GDM1 (cell line): ENCODE results near the gene EPS15.
A peak's percentile ranks its signal among the peaks of the same experiment; 100 is the strongest.
"Not testable (repeated sequence)": the region's sequence is repeated elsewhere in the genome, so short reads cannot be mapped to it uniquely, and the experiment has no call there.

Source experiments
- DNase-seq: peaks from one replicate; lab custom pipeline; 2025; lab: John Stamatoyannopoulos, UW

The EPS15 gene

DNA sequence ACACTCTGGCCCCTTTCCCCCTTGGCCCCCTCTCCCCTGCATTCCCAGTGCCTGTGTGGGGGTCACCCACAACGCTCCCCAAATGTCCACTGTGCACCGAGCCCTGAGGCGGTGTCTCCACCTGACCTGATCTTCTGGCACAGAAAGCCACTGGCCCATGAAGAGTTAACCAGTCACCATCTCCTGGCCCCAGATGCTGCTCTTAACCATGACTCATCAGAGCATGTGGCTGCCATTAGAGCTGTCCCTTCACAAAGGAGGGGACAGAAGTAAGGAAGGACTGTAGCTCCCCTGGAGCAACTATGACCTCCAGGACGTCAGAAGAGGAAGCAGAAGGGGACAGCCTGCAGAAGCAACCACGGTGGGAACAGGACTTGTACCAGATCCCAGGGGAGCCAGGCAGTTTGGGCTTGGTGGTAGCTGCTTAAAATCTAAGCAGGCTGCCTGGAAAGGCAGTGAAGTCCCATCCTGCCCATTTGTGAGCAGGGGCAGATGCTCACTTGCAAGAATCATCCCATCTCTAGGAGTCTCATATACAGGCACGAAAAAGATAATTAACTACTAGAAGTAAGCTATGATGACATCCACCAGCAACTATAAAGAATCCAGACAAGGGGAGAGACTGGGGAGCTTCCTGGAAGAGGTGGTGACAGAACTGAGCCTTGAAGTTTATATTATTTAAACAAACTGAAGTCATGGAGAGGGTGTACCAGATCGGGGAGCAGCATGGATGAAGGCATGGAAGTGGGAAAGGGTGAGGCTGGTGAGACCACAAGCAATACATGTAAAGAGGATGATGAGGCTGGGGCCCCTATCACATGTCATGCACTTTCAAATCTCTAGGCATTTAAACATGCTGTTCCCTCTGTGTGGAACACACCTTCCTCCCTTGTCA is 187.6 kb downstream of the EPS15 start:
- DNase-seq = peak; percentile 22

DNA sequence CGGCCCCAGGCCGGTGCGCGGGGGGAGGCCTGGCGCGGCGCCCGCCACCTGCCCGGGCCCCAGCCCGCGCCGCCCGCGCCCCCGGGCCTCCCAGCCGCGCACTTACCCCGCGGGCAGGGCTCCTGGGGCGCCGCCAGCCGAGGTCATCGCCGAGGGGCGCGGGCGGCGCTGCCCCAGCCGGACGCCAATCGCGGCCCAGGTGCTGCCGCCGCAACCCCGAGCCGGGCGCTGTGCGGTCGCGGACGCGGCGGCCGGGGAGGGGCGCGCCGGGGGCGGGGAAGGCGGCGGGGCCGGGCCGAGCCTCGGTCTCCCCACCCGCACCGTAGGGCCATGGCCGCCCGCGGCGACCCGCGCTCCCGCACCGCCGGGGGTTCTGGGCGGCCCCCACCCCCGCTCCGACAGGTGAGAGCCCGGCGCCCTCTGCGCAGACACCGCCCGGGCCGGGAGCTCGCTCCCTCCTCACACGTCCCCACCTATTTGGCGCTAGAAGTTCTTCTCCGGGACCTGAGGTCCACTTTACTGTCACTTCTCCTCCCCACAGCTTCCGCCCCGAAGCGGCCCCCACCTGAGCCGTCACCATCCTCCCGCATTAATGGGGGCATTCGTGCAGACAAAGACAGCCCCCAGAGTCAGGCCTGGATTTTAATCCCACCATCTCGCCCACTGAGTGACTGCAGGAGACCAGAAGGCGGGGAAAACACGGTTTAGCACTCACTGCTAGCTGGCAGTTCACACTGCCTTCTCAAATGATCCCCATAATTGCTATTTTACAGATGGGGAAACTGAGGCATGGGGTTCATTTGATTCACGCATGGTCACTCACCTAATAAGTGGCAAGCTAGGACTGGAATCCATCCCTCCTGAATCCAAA is 188.5 kb downstream of the EPS15 start, which contains the start of gene TTC39A:
TTC39A (minus strand) TSS at position 232 of the 871 bp plus-strand sequence; CDS start at position 147, 85 bp downstream.
- no peak for DNase-seq

- DNase-seq = no peak
Observed at GRCh38 chr1:51329443-51330325, 189.4 kb downstream of the EPS15 start.

- DNase-seq = no peak
Observed at GRCh38 chr1:51328926-51329325, 190.1 kb downstream of the EPS15 start.

GRCh38 chr1:51328279-51328678 is 190.8 kb downstream of the EPS15 start:
- no peak for DNase-seq

DNA sequence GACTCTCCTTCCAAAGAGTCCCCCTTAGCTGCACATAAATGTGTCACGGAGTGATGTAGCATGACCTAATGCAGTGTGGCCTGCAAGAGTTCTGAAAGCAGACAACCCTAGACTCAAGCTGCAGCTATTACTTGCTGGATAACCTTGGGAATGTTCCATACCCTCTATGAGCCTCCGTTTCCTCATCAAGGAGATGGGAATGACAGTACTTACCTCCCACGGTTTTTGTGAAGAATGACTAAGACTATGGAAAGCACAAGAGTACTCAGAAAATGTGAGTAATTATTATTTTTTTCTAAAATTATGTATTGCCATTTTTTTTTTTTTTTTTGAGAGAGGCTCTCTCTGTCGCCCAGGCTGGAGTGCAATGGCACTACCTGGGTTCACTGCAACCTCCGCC is 191.7 kb downstream of the EPS15 start:
- DNase-seq = no peak

DNA sequence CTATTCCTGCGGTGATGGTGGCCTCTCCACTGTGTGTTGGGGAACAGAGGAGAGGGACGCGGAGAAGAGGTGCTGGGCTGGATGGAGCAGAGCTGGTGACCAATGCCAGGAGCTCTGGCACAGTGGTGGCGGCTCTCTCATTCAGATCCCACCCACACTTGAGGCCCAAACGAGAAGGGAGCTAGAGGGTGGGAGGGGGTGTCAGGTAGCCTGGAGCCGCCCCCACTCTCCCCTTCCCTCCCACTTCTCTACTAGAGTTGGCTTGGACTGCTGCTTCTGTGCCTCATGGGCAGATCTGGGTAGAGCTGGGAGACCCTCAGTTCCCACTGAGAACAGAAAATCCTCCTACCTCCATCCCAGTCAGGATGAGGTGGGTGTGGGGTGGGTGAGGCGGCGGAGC is 192.2 kb downstream of the EPS15 start:
- DNase-seq = no peak

GRCh38 chr1:51325878-51326755 is 192.9 kb downstream of the EPS15 start:
- no peak for DNase-seq

DNA sequence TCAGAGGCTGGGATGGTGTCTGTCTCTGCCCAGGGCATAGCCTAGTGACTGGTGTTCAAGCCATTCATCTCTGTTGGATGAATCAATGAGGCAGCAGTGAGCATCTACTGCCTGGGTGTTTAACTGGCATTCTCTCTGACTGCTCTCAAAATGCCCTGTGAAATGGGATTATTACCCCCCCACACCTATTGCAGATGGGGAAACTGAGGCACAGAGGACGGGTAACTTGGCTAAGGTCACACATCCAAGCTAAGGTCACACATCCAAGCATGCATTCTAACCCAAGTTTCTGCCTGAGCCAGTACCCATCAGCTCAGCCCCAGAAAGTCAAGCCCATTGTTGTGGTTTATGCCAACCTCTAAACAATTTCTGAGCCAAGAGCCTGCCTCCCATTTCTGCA is 193.7 kb downstream of the EPS15 start:
- DNase-seq = no peak

GRCh38 chr1:51325011-51325385 is 194.1 kb downstream of the EPS15 start:
- not testable (repeated sequence) for DNase-seq

GRCh38 chr1:51324251-51325010 is 194.6 kb downstream of the EPS15 start:
- no peak for DNase-seq

- no peak for DNase-seq
Observed at GRCh38 chr1:51323778-51324177, 195.3 kb downstream of the EPS15 start.

GRCh38 chr1:51322417-51323101 is 196.5 kb downstream of the EPS15 start:
- DNase-seq = no peak

DNA sequence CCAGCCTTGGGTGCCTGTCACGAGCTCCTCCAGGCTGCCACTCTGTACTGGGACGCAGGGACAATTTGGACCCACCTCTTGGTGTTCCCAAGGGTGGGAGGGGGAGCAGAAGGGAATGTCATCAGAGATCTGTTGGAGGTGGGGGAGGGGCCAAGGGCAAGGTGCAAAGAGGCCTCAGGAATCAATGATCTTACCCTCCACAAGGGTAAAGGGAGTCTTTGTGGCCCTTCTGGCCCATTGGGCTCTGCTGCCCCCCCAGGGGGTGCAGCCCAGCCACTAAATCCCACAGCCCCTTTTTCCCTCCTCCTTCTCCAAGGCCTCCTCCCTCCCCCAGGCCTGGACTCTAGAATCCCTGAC is 197.2 kb downstream of the EPS15 start:
- no peak for DNase-seq

GRCh38 chr1:51320967-51321923 is 197.8 kb downstream of the EPS15 start:
- DNase-seq = no peak

GRCh38 chr1:51317798-51318197 is 201.3 kb downstream of the EPS15 start:
- DNase-seq = no peak

- no peak for DNase-seq
Observed at GRCh38 chr1:51316846-51317120, 202.3 kb downstream of the EPS15 start.

GRCh38 chr1:51316113-51316845 is 202.8 kb downstream of the EPS15 start:
- no peak for DNase-seq
